Caco-2 (cell line): Measurements from ENCODE around the gene RNF41. TPM values are rescaled to one million over a fixed set of nuclear protein-coding genes. Genes with fewer than 3 reads are reported as not detected.
A peak's percentile ranks its signal among the peaks of the same experiment; 100 is the strongest.

Experiments
- BruUV-seq: library from RNA; stranded (reverse); fragments of 400-500 nt; replicated peaks from 2 replicates; lab custom pipeline; 2021; lab: Mats Ljungman, UMichigan
- CTCF ChIA-PET: fragments of 300-600 bp; sonication (Branson Sonifier 250); formaldehyde crosslinking; loops from one replicate; lab custom pipeline; 2022; ENCODE audit warnings: antibody characterized with exemption; lab: Charles Lee
- POLR2A ChIA-PET: fragments of 300-600 bp; sonication (Branson Sonifier 250); formaldehyde crosslinking; loops from one replicate; lab custom pipeline; 2022; ENCODE audit warnings: antibody characterized with exemption; lab: Charles Lee
- DNase-seq, 2 experiments: peaks; one replicate each; pipeline versions ENCODE4 v3.0.0 to v3.0.0-alpha.2; 2020 to 2022
- H3K27me3 ChIP-seq: replicated peaks from 2 replicates; pipeline ENCODE4 v1.6.0; 2011; ENCODE audit warnings: low read length; ENCODE audit not compliant: control insufficient read depth, insufficient read depth
- H3K36me3 ChIP-seq: 2 replicates; pipeline ENCODE4 v1.5.1; 2011; ENCODE audit warnings: low read length; ENCODE audit not compliant: control insufficient read depth, insufficient read depth
- H3K4me1 ChIP-seq: fragments of 250-450 bp; sonication (Bioruptor Pico); 2 replicates; pipeline ENCODE4 v1.5.1; 2020; ENCODE audit warnings: mild to moderate bottlenecking
- H3K4me3 ChIP-seq: 2 replicates; pipeline ENCODE4 v1.5.1; 2011; ENCODE audit warnings: low read depth, mild to moderate bottlenecking, control low read depth, low read length
- H3K9me3 ChIP-seq: fragments of 250-450 bp; sonication (Bioruptor Pico); 2 replicates; pipeline ENCODE4 v1.5.1; 2020; ENCODE audit warnings: mild to moderate bottlenecking, moderate library complexity
- H3K27ac Mint-ChIP-seq: one replicate; pipeline ENCODE4 v1.8.0; 2022; ENCODE audit warnings: mixed read lengths; ENCODE audit not compliant: unreplicated experiment
- H3K27me3 Mint-ChIP-seq: one replicate; pipeline ENCODE4 v1.8.0; 2022; ENCODE audit warnings: mixed read lengths; ENCODE audit not compliant: insufficient read depth, unreplicated experiment
- H3K36me3 Mint-ChIP-seq: one replicate; pipeline ENCODE4 v1.8.0; 2022; ENCODE audit warnings: mild to moderate bottlenecking, mixed read lengths; ENCODE audit not compliant: insufficient read depth, unreplicated experiment
- H3K4me1 Mint-ChIP-seq: one replicate; pipeline ENCODE4 v1.8.0; 2022; ENCODE audit warnings: low read depth, mixed read lengths; ENCODE audit not compliant: unreplicated experiment
- H3K4me3 Mint-ChIP-seq: one replicate; pipeline ENCODE4 v1.8.0; 2022; ENCODE audit warnings: mild to moderate bottlenecking, moderate library complexity, mixed read lengths; ENCODE audit not compliant: unreplicated experiment
- H3K9me3 Mint-ChIP-seq: one replicate; pipeline ENCODE4 v1.8.0; 2022; ENCODE audit warnings: mixed read lengths; ENCODE audit not compliant: unreplicated experiment
- CTCF ChIP-seq, 2 experiments: fragments of 200-600 bp in 1 of 2; IDR thresholded peaks; 1 replicate in 1 of 2; 2 replicates in 1 of 2; pipeline versions ENCODE4 v1.5.1 to v1.8.0; 2011 to 2022; ENCODE audit warnings: antibody characterized with exemption in 1 of 2, control low read depth in 1 of 2, inconsistent platforms in 1 of 2, low read depth in 1 of 2, low read length in 1 of 2, mild to moderate bottlenecking in 1 of 2, moderate library complexity in 1 of 2; ENCODE audit not compliant: insufficient read depth in 1 of 2, severe bottlenecking in 1 of 2, unreplicated experiment in 1 of 2
- intact Hi-C: fragments of 100-400 bp; cut with micrococcal nuclease; formaldehyde crosslinking; loops from one replicate; pipeline ENCODE4 v1.10.0; 2022; ENCODE audit not compliant: unreplicated experiment
- total RNA-seq: library from RNA; stranded (reverse); gene quantifications from 2 replicates; pipeline ENCODE4 v1.2.3, GENCODE V29; 2022

RNF41 gene
- total RNA-seq, 1 experiment from 2014 or later: 53.4 TPM

- Histone ChIP-seq H3K9me3 (no peaks in the 10 kb centered on the region), H3K36me3 (peaks cover 3% of the 10 kb centered on the region; the same call in 1 of the 2 replicates), H3K4me3 (peak overlapping the region; percentile 49), H3K4me1 (peaks cover 19% of the 10 kb centered on the region), H3K27me3 (no peaks in the 10 kb centered on the region)
- H3K27ac Mint-ChIP-seq: peak overlapping the region; percentile 98
- POLR2A ChIA-PET: interaction anchor here (0.7 to 2.3 kb wide), 11 partner anchors 15 to 126 kb away, joined by 3 to 20 read pairs (median 7); partner anchors contain the start of genes CNPY2, COQ10A, ESYT1 and MYL6
- CTCF ChIA-PET: interaction anchor here (0.6 to 3.8 kb wide), 24 partner anchors 12 to 451 kb away, joined by 3 to 99 read pairs (median 5); partner anchors contain the start of genes ANKRD52, CNPY2, ESYT1 and MYL6
- H3K36me3 Mint-ChIP-seq: peaks cover 39% of the 10 kb centered on the region
- peak in 1 of 2 experiments; percentile 30 for TF ChIP-seq CTCF (IDR thresholded peaks at IDR 0.05; ENCODE audit: insufficient read depth in 1 of 2, low read depth in 1 of 2, low read length in 1 of 2, severe bottlenecking in 1 of 2, unreplicated experiment in 1 of 2)
- TSS peak; percentile 71 for BruUV-seq
- peak; percentile 88 to 96 for DNase-seq
- intact Hi-C loops: loop anchor here (1.0 to 5.0 kb wide), 6 partner anchors 31 to 277 kb away; partner anchors contain the start of genes CS and SPRYD4
- H3K4me3 Mint-ChIP-seq: peak overlapping the region; percentile 97
- H3K9me3 Mint-ChIP-seq: no peaks in the 10 kb centered on the region
- H3K4me1 Mint-ChIP-seq: peaks cover 35% of the 10 kb centered on the region
- H3K27me3 Mint-ChIP-seq: peaks cover 3% of the 10 kb centered on the region
These were observed 31.6 kb downstream of the RNF41 start for GRCh38 chr12:56189918-56190694.

- Histone ChIP-seq H3K36me3 (peaks cover 3% of the 10 kb centered on the region; the same call in 1 of the 2 replicates), H3K27me3 (no peaks in the 10 kb centered on the region), H3K9me3 (no peaks in the 10 kb centered on the region), H3K4me3 (peak within 1 kb of the TSS; percentile 49), H3K4me1 (peaks cover 19% of the 10 kb centered on the region)
- Mint-ChIP-seq H3K36me3 (peaks cover 47% of the 10 kb centered on the region), H3K4me1 (peaks cover 29% of the 10 kb centered on the region), H3K4me3 (peak within 1 kb of the TSS; percentile 97), H3K9me3 (no peaks in the 10 kb centered on the region), H3K27me3 (peaks cover 3% of the 10 kb centered on the region), H3K27ac (peak within 1 kb of the TSS; percentile 98)
- TF ChIP-seq CTCF (IDR thresholded peaks at IDR 0.05; ENCODE audit: insufficient read depth in 1 of 2, low read depth in 1 of 2, low read length in 1 of 2, severe bottlenecking in 1 of 2, unreplicated experiment in 1 of 2): peak; percentile 73 to 74
- ChIA-PET CTCF (interaction anchor here (0.6 to 3.8 kb wide), 28 partner anchors 8 to 451 kb away, joined by 3 to 99 read pairs (median 4); partner anchors contain the start of genes ANKRD52, CNPY2, COQ10A and ESYT1), POLR2A (interaction anchor here (0.7 to 2.3 kb wide), 11 partner anchors 17 to 127 kb away, joined by 3 to 20 read pairs (median 5); partner anchors contain the start of genes CNPY2, COQ10A, ESYT1 and MYL6)
- BruUV-seq: no TSS peak
- intact Hi-C loops: loop anchor here (1.0 to 2.0 kb wide), 2 partner anchors 30 to 63 kb away; no protein-coding TSS in a partner anchor
- peak; percentile 92 to 94 for DNase-seq
These were observed 32.4 kb downstream of the RNF41 start, which contains the start of gene SMARCC2 for GRCh38 chr12:56189099-56189917. Gene SMARCC2 (minus strand): TSS chr12:56189483. CDS start chr12:56189461, 22 bp downstream.
